Right cardiac atrium (tissue), 5 donors: ENCODE data around the gene RIN3. TPM values are rescaled to one million over a fixed set of nuclear protein-coding genes. Genes with fewer than 3 reads are reported as not detected.

Source experiments
- ATAC-seq, 2 donors: fragments of 200-7000 bp; cut with Tn5 transposase; one replicate each; pipeline versions ENCODE4 v1.8.0 to v1.9.1; 2020; ENCODE audit warnings: moderate library complexity in 2 of 2, mild to moderate bottlenecking in 1 of 2
- DNase-seq, 3 donors: peaks; one replicate each; pipeline ENCODE4 v3.0.0-alpha.2; 2020
- H3K27ac ChIP-seq: one replicate; pipeline ENCODE4 v1.5.1; 2013; ENCODE audit warnings: mild to moderate bottlenecking, low read length, control low read depth, moderate library complexity
- H3K27me3 ChIP-seq: one replicate; pipeline ENCODE4 v1.6.1; 2013; ENCODE audit not compliant: control insufficient read depth, insufficient read depth
- H3K4me1 ChIP-seq: one replicate; pipeline ENCODE4 v1.6.1; 2013; ENCODE audit warnings: low read length; ENCODE audit not compliant: control insufficient read depth, insufficient read depth
- H3K4me3 ChIP-seq: one replicate; pipeline ENCODE4 v1.5.1; 2013; ENCODE audit warnings: low read length, control low read depth
- H3K9me3 ChIP-seq: one replicate; pipeline ENCODE4 v1.6.1; 2013; ENCODE audit warnings: low read length; ENCODE audit not compliant: control insufficient read depth
- WGBS: extraction: QIAGEN DNeasy Blood & Tissue Kit; methylation state at CpG from one replicate; pipeline ENCODE4 v1.1.7; 2013; 5-methylcytosine and 5-hydroxymethylcytosine counted together
- intact Hi-C, 4 donors: fragments of 100-400 bp; cut with DNase I; formaldehyde crosslinking; loops; one replicate each; pipeline versions ENCODE4 v1.11.0 to v1.14.0; 2022 to 2023
- polyA plus RNA-seq: library from polyadenylated mRNA; stranded (reverse); fragments of 200-250 nt; gene quantifications from one replicate; pipeline ENCODE4 v1.2.3, GENCODE V29; 2013
- total RNA-seq, 4 donors: library from RNA; stranded (reverse); fragmentation: NEBNext Ultra II Directional; extraction: Animal tissue kit (Norgen Biotek cat#: 25700); gene quantifications; one replicate each; pipeline ENCODE4 v1.2.1, GENCODE V29; 2021
- donor health status: healthy with polysubstance abuse.
- donor health status: DM: no; HTN: yes; CAD: no.
- donor health status: DM: no; HTN: no; CAD: no.
- donor health status: DM: no; HTN: yes; CAD: no; lungs with severe emphysema.
- donor health status: DM: yes; HTN: yes; CAD: no.

RIN3 gene
- total and polyA plus RNA-seq, 5 donors: 7.5 to 15.2 (median 14.2) TPM

DNA sequence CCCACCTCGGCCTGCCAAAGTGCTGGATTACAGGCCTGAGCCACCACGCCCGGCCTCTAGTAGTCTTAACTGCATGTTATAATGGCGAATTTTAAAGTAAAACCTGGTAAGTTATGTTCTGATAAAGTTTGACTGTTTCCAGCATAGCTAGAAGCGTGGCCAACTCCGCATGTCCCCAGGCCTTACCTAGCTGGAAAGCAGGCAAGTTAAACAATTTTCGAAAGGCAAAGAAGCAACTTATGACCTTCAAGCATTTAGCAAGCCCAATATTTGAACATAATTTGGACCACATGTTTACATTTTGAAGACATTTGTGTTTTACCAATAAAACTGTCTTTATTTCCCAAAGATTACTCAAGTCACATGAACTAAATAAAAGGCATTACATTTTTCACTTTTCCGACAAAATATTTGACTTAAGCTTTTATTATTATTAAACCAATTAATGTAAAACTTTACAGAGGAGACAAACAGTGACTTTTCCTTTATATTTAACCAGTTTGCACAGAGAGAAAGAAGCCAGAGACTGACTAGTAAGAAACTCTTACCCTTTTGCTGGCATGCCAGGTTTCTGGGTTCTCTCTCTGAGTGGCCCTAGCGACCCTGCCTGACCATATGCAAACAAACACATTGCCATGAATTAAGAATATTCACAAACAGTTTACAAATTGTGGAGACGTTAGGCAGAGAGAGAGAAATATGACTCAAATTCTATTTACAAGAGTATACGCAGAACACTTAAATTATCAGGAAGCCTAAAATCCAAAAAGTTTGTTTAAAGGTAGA lies 106.3 kb downstream of the RIN3 start:
- ATAC-seq (no peak), DNase-seq (no peak)
- Histone ChIP-seq H3K4me1 (no peaks in the 10 kb centered on the region), H3K27ac (no peak overlapping the region), H3K27me3 (no peaks in the 10 kb centered on the region), H3K4me3 (no peak overlapping the region), H3K9me3 (no peaks in the 10 kb centered on the region)
- WGBS: 94% methylated on average over 11 of the region's 11 CpGs
- intact Hi-C loops: no loop called here

DNA sequence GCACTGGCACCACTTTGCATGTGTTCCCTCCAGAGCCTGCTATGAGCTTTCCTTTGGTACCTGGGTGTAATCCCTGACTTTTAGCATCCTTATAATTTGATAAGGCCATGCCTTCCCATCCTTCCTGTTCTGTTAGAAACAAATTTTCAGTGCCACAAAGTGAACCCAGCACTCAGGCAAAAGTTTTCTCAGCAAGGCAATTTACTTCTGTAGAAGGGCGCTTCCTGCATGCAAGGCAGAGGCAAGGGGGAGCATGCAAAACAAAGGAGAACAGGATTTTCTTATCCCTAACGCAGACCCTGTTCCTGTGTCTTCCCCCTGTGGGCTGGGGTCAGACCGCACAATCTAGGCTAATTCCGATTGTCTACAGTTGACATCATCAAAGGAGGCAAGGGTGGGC lies 108.7 kb downstream of the RIN3 start:
- DNase-seq: no peak
- intact Hi-C loops: no loop called here
- Histone ChIP-seq H3K27me3 (no peaks in the 10 kb centered on the region), H3K4me3 (no peak overlapping the region), H3K27ac (no peak overlapping the region), H3K9me3 (no peaks in the 10 kb centered on the region), H3K4me1 (no peaks in the 10 kb centered on the region)
- ATAC-seq: no peak
- WGBS: 96% methylated on average over 4 of the region's 4 CpGs

DNA sequence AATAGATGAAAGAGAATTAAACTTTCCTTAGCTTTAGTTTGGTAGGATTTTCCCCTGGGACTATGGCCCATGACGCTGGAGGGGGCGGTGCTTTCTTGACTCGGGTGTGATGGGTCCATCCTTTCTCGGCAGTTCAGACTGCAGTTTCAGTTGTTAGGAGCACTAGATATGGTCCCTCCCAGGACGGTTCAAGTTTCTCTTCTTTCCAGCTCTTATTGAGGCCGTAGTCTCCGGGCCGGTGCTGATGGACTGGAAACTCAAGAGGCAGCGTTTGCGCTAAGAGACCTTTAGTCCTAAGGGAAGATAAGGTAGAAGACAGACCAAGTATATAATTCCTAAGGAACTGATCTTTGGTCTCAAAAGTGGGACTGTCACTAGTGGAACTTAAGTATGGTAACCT lies 111.2 kb downstream of the RIN3 start:
- ATAC-seq (no peak), DNase-seq (peak in 1 of 3 donors; percentile 11)
- WGBS: 91% methylated on average over 10 of the region's 10 CpGs
- intact Hi-C loops: no loop called here
- H3K4me1 ChIP-seq: no peaks in the 10 kb centered on the region
- H3K4me3 ChIP-seq: no peak overlapping the region
- no peaks in the 10 kb centered on the region for H3K27me3 ChIP-seq
- H3K27ac ChIP-seq: no peak overlapping the region
- no peaks in the 10 kb centered on the region for H3K9me3 ChIP-seq

DNA sequence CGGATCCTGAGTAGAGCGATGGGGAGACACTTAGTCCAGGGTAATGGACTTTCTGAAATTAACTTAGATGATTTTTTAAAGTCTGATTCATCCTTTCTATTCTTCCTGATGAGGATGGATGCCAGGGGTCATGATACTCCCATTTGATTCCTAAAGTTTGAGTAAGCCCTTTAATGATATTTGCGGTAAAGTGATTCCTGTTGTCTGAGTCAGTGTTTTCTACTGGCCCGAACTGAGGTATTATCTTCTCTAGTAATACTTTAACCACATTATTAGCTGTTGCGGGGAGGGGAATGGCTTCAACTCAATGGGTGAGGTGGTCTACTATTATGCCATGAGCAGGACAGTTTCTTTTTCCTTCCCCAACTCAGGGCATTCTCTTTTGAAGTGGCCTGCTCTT lies 111.6 kb downstream of the RIN3 start:
- H3K4me1 ChIP-seq: no peaks in the 10 kb centered on the region
- H3K4me3 ChIP-seq: no peak overlapping the region
- WGBS: 96% methylated on average over 5 of the region's 5 CpGs
- no peaks in the 10 kb centered on the region for H3K27me3 ChIP-seq
- H3K9me3 ChIP-seq: no peaks in the 10 kb centered on the region
- no peak for DNase-seq
- no peak overlapping the region for H3K27ac ChIP-seq
- ATAC-seq: no peak
- intact Hi-C loops: no loop called here

DNA sequence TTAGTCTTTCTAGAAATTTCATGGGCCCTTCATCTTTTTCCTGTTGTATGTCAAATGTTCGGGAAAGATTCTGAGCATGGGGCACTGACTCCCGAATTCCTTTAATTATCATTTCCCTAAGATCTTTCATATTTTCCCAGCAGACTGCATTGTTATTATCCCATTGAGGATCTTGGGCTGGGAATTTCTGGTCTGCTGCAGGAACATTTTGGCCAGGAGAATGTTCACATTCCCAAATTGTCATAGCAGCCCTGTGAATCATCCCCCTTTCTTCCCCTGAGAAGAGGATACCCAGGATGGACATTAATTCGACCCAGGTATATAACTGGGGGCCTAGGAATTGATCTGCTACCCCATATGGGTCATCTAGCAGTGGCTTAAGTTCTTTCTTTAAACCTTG lies 112.5 kb downstream of the RIN3 start:
- ATAC-seq (no peak), DNase-seq (no peak)
- no peaks in the 10 kb centered on the region for H3K9me3 ChIP-seq
- H3K4me3 ChIP-seq: no peak overlapping the region
- intact Hi-C loops: no loop called here
- 90% methylated on average over 3 of the region's 3 CpGs for WGBS
- H3K4me1 ChIP-seq: no peaks in the 10 kb centered on the region
- H3K27ac ChIP-seq: no peak overlapping the region
- H3K27me3 ChIP-seq: no peaks in the 10 kb centered on the region

DNA sequence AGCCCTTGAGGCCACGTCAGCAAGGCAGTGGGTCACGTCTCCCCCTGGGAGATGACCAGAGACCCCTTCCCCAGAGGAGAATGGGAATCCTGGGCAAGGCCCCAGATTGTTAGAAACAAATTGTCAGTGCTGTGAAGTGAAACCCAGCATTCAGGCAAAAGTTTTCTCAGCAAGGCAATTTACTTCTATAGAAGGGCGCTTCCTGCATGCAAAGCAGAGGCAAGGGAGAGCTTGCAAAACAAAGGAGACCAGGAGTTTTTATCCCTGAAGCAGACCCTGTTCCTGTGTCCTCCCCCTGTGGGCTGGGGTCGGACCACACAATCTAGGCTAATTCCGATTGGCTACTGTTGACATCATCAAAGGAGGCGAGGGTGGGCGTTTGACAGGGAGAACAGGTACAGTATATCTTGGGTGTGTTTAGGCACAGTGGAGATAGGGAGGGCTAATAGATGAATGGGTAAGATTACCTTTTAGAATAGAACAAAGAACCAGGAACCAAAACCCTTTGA lies 114.2 kb downstream of the RIN3 start:
- no peak for DNase-seq
- Histone ChIP-seq H3K27ac (no peak overlapping the region), H3K4me3 (no peak overlapping the region), H3K27me3 (no peaks in the 10 kb centered on the region), H3K4me1 (no peaks in the 10 kb centered on the region), H3K9me3 (no peaks in the 10 kb centered on the region)
- intact Hi-C loops: no loop called here
- ATAC-seq: no peak
- 98% methylated on average over 7 of the region's 7 CpGs for WGBS

DNA sequence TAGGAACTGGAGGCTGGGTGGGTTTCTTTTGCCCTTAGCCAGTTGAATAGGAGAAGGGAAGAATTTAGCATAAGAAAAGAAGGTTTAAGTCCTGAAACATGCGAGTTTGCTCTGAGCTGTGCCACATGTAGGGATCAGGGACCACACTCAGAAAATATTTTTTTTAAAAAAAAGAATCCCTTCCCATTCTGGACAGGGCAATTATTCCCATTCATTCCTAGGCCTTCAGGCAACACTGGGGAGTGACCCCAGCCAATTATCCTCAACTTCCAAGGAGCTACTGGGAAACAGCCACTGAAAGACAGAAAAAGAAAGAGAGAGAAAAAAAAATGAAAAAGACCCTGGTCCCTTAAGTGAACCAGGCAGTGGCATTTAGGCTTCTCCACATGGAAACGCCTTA lies 115.1 kb downstream of the RIN3 start:
- intact Hi-C loops: no loop called here
- Histone ChIP-seq H3K4me3 (no peak overlapping the region), H3K27ac (no peak overlapping the region), H3K9me3 (no peaks in the 10 kb centered on the region), H3K27me3 (no peaks in the 10 kb centered on the region), H3K4me1 (peaks cover 3% of the 10 kb centered on the region)
- ATAC-seq (no peak), DNase-seq (no peak)
- WGBS: 85% methylated on average over 2 of the region's 2 CpGs

DNA sequence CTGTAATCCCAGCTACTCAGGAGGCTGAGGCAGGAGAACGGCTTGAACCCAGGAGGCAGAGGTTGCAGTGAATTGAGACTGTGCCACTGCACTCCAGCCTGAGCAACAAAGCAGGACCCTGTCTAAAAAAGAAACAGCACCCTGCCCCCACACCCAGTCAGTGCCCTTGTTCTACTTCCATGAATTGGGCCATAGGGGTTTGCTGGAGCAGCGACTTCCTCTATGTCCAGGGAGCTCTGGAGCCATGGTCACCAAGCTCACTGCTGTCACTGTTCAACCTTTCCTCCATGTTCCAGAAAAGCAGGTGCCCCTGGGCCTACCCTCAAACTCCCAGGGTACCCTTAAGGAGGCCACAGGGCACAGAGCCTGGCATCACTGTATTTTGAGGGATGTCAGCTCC lies 116.8 kb downstream of the RIN3 start:
- Histone ChIP-seq H3K27ac (no peak overlapping the region), H3K27me3 (no peaks in the 10 kb centered on the region), H3K4me3 (no peak overlapping the region), H3K4me1 (peaks cover 3% of the 10 kb centered on the region), H3K9me3 (no peaks in the 10 kb centered on the region)
- intact Hi-C loops: no loop called here
- peak in 1 of 3 donors; percentile 21 for DNase-seq
- 94% methylated on average over 2 of the region's 2 CpGs for WGBS
- ATAC-seq: no peak

DNA sequence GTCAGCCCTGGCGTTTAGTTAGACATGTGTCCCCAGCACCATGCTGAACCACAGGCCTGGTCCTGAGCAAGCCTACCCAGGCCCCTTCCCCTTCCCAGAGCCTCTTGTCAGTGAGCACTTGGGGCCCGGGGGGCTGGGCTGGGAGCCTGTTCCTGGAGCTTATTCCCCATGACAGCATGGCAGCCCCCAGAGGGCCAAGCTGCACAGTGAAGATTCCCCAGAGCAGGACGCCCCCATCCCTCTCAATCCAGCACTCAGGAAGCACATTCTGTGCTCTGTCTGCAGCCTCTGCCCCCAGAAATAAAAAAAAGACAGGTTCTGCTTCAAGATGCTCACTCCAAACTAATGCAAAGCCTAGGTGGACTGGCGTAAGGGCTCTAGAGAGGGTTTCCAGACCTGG lies 117.5 kb downstream of the RIN3 start:
- Histone ChIP-seq H3K4me1 (peaks cover 3% of the 10 kb centered on the region), H3K27me3 (no peaks in the 10 kb centered on the region), H3K9me3 (no peaks in the 10 kb centered on the region), H3K4me3 (no peak overlapping the region), H3K27ac (no peak overlapping the region)
- WGBS: 87% methylated on average over 4 of the region's 4 CpGs
- intact Hi-C loops: no loop called here
- DNase-seq (peak in 1 of 3 donors; percentile 25), ATAC-seq (no peak)

DNA sequence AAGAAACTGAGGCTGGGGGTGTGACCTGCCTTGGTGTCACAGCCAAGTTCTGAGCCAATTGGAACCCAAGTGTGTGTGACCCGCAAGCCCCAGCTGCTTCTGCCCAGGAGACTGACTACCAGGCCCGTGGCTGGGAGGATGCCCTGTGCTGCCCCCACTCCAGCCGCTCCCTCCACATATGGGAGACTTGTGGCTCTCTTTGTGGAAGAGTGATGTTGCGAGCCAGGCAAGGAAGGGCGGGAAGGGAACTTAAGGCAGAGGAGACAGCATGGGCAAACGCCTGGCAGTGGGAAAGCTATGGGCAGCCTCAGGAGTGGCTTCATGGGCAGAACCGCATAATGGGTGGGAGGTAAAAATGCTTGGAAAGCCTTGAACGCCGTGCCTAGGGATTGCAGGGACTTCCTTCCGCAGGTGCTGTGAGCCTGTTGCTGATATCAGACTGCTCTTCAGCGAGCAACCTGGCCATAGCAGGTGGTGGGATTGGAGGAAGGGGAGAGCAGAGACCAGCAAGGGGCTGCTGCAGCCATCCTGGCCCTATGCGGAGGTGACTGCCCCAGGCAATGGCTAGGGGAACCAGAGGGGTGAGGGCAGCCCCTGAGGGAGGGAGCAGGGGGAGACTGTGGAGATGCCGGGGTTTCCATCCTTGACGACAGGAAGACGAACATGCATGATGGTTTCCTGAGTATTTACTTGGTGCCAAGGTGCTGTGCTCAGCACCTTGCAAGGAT lies 119.1 kb downstream of the RIN3 start:
- Histone ChIP-seq H3K27me3 (no peaks in the 10 kb centered on the region), H3K9me3 (no peaks in the 10 kb centered on the region), H3K4me3 (no peak overlapping the region), H3K27ac (no peak overlapping the region), H3K4me1 (peaks cover 3% of the 10 kb centered on the region)
- intact Hi-C loops: no loop called here
- DNase-seq (peak in 1 of 3 donors; percentile 25), ATAC-seq (peak in 1 of 2 donors; percentile 17)
- 87% methylated on average over 15 of the region's 15 CpGs for WGBS

DNA sequence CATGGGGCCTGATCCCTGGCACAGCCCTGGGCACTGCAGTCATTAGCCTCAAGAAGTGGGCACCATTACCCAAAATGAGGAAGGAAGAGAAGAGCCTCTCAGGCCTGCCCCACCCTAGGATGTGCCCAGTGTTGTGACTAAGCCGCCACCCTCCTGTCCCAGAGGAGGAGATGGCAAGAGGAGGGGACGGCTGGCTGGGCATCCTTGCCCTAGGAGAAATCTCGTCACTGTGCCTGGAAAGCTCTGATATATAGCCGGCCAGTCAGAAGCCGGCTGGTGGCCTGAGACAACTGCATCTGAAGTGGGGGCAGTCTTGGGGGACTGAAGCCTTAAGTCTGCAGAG lies 119.7 kb downstream of the RIN3 start:
- ATAC-seq (peak; percentile 62 to 69), DNase-seq (peak in 2 of 3 donors; percentile 58 to 65)
- Histone ChIP-seq H3K4me1 (peaks cover 3% of the 10 kb centered on the region), H3K9me3 (no peaks in the 10 kb centered on the region), H3K27me3 (no peaks in the 10 kb centered on the region), H3K4me3 (no peak overlapping the region), H3K27ac (no peak overlapping the region)
- WGBS: 74% methylated on average over 5 of the region's 5 CpGs
- intact Hi-C loops: no loop called here
